ENCODE results near the gene EIF4E2.
"Not testable (repeated sequence)": the region's sequence is repeated elsewhere in the genome, so short reads cannot be mapped to it uniquely, and the experiment has no call there.

The EIF4E2 gene

DNA sequence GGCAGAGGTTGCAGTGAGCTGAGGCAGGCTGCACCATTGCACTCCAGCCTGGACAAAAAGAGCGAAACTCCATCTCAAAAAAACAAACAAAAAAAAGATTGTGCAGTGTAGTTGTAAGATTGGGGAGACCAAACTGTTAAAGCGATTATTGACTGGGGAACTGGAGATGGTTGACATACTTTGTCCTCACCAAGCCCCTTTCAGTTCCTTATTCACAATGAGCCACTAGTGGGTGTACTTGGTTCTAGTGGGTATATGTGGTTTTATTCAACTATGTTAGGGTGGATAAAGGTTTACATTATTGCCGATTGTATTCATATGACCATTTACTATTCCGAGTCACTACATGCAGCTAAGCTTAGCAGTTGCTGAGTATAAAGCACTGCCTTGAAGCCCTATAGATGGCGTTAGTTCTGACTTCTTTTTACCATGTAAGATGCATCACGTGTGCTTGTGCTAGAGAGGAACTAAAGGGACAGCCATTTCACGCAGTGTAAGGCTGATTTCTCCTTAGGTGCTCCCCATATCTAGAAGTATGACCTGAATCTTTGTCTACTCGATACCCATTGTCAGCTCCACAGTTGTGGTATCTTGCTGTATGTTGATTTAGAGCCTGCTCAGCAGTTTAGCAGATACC, 12.1 kb downstream of the EIF4E2 start:
- CTCF ChIA-PET: interaction anchor here (1.3 kb wide), 1 partner anchor 21 kb away, joined by 3 read pairs; no protein-coding TSS in a partner anchor
- POLR2A ChIA-PET: no interaction called here
- no peak for DNase-seq (ENCODE audit: extremely low spot score)
- TF ChIP-seq, protein P1, sequence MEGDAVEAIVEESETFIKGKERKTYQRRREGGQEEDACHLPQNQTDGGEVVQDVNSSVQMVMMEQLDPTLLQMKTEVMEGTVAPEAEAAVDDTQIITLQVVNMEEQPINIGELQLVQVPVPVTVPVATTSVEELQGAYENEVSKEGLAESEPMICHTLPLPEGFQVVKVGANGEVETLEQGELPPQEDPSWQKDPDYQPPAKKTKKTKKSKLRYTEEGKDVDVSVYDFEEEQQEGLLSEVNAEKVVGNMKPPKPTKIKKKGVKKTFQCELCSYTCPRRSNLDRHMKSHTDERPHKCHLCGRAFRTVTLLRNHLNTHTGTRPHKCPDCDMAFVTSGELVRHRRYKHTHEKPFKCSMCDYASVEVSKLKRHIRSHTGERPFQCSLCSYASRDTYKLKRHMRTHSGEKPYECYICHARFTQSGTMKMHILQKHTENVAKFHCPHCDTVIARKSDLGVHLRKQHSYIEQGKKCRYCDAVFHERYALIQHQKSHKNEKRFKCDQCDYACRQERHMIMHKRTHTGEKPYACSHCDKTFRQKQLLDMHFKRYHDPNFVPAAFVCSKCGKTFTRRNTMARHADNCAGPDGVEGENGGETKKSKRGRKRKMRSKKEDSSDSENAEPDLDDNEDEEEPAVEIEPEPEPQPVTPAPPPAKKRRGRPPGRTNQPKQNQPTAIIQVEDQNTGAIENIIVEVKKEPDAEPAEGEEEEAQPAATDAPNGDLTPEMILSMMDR (IDR thresholded peaks at IDR 0.05; ENCODE audit: control extremely low read depth, extremely low read depth, low read depth, missing control alignments): no peak

DNA sequence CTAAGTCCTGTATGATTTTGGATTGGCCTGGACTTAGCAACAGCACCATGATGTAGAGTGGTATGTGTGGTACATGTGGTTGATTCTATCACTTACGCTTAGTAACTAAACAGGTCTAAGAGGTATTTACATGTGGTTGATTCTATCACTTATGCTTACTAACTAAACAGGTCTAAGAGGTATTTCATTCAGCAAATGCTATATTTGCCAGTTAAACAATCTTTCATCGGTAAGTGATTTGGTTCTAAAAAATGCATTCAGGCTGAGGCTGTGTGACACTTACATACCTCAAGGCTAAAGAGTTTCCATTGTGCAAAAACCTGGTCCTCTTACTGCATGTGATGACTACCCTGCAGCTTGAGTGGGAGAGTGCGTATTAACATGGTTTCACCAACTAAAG, 13.1 kb downstream of the EIF4E2 start:
- CTCF ChIA-PET: interaction anchor here (1.3 kb wide), 1 partner anchor 20 kb away, joined by 3 read pairs; no protein-coding TSS in a partner anchor
- POLR2A ChIA-PET: no interaction called here
- DNase-seq (ENCODE audit: extremely low spot score): no peak
- TF ChIP-seq, protein P1 (IDR thresholded peaks at IDR 0.05; ENCODE audit: control extremely low read depth, extremely low read depth, low read depth, missing control alignments): no peak

DNA sequence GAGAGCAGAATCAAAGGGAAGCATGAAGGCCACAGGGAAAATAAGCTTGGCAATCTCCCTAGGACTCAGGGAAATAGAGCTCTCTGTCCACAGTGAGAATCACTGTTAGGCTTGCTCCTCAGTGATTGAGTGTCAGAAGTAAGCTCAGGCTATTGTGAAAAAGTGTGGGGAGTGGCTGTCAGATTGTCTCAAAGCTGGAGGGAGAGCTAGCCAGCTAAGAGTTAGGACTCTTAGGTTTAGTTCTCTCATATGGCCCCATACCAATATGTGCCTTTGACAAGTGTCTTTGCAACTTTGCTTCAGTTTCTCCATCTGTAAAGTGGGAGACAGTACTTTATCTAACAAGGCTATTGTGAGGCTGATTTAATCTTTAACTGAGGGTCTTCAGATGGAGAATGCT, 17.2 kb downstream of the EIF4E2 start:
- no peak for DNase-seq (ENCODE audit: extremely low spot score)
- ChIA-PET POLR2A (interaction anchor here (0.5 kb wide), 2 partner anchors 8 to 88 kb away, joined by 5 to 7 read pairs; no protein-coding TSS in a partner anchor), CTCF (interaction anchor here (1.0 to 2.0 kb wide), 3 partner anchors 10 to 27 kb away, joined by 3 to 5 read pairs (median 4); no protein-coding TSS in a partner anchor)
- TF ChIP-seq, protein P1 (IDR thresholded peaks at IDR 0.05; ENCODE audit: control extremely low read depth, extremely low read depth, low read depth, missing control alignments): no peak

DNA sequence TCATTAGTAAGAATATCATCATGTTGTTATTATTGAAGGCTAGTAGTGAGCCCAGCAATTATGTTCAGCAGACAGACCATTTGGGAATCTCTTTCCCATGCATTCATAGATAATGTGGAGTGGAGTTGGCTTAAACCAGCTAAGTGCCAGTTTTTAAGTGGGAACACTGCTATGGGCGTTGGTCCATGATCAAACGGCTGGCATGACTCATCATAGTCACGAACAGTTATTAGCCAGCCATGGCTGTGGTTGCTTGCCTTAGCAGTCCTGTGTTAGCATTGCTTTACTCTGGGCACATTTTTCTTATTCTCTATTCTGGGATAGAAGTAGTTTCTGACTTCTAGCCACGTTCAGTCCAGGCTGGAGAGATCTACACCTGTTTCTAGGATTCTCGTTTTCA, 17.7 kb downstream of the EIF4E2 start:
- DNase-seq (ENCODE audit: extremely low spot score): no peak
- ChIA-PET CTCF (interaction anchor here (1.0 to 2.0 kb wide), 3 partner anchors 9 to 27 kb away, joined by 3 to 5 read pairs (median 4); no protein-coding TSS in a partner anchor), POLR2A (no interaction called here)
- TF ChIP-seq, protein P1 (IDR thresholded peaks at IDR 0.05; ENCODE audit: control extremely low read depth, extremely low read depth, low read depth, missing control alignments): no peak

DNA sequence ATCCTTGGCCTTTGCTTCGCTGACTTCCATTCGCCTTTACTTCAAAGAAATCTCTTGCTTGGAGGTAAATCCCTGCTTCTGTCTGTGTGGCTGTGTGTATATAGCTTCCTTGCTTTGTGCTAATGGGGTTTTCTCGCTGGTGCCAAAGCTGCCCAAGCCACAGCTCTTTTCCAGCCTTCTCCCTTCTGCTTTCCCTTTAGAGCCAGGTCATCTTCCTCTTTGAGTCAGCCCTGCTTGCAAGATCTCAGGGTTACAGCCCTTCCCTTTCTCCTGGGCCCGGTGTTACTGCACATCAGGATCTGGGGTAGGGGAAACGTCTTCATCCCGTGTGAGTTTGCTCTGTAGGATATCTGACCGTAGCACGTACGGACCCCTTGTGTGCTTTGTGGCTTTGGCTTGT, 19.1 kb downstream of the EIF4E2 start:
- no peak for DNase-seq (ENCODE audit: extremely low spot score)
- TF ChIP-seq, protein P1 (IDR thresholded peaks at IDR 0.05; ENCODE audit: control extremely low read depth, extremely low read depth, low read depth, missing control alignments): no peak
- ChIA-PET POLR2A (no interaction called here), CTCF (interaction anchor here (1.0 to 1.2 kb wide), 2 partner anchors 10 to 17 kb away, joined by 3 to 4 read pairs; no protein-coding TSS in a partner anchor)

DNA sequence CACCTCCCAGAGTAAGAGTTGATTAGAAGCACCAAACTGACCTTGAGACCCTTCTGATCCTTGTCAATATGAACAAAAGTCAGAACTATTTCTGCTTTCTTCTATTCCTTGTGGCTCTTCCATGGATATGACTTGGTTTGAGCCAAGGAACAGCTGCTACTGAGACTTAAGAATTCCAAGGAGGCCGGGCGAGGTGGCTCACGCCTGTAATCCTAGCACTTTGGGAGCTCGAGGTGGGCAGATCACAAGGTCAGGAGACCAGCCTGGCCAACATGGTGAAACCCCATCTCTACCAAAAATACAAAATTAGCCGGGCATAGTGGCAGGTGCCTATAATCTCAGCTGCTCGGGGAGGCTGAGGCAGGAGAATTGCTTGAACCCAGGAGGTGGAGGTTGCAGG, 20.0 kb downstream of the EIF4E2 start:
- POLR2A ChIA-PET; DNase-seq (ENCODE audit: extremely low spot score); CTCF ChIA-PET: not testable (repeated sequence)

DNA sequence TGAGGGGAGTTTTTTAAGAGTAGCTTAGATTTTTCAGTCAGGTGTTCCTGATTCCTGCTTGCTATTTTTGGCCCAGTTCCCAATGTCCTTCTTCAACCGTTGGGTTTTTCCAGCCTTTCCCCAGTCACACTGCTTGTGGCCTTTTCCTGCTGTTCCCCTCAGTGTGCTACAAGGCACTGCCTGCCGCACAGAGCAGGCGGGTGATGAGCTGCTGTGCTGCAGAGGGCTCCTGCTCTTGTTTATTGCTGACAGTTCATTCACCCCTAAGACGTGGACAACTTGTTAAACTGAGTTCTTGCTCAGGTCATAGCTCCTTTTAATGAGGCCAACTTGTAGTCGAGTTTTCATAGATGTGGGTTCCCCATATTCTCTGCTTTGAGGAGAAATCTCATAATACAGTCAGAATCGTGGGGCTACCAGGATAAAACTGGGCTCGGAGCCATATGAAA, 20.6 kb downstream of the EIF4E2 start:
- no peak for DNase-seq (ENCODE audit: extremely low spot score)
- TF ChIP-seq, protein P1 (IDR thresholded peaks at IDR 0.05; ENCODE audit: control extremely low read depth, extremely low read depth, low read depth, missing control alignments): no peak
- POLR2A ChIA-PET: no interaction called here
- CTCF ChIA-PET: no interaction called here

Data from GM10248 (cell line).